ENCODE measurements around the gene MAST4.

DNA sequence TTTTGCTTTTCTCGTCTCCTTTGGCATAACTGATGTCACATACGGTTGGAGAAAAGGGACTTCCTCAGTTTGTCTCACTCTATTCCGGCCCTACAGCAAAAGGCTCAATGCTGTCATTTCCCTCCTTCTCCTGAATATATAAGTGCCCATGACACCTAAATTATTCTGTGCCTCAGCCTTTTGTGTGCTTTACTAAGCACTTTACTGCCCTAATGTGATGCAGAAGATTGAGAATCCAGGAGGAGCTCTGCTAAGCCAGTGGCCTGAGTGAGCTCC, 592.8 kb downstream of the MAST4 start:
- TF ChIP-seq EZH2 (IDR thresholded peaks at IDR 0.05; ENCODE audit: insufficient read depth, poor library complexity, severe bottlenecking) (no peak), EZH2phosphoT487 (IDR thresholded peaks at IDR 0.05; ENCODE audit: insufficient read depth, low read depth) (no peak)
